C1 segment of cervical spinal cord (tissue), 14 donors: Measurements from ENCODE around the gene TUBB.

Experiments
- DNase-seq, 14 donors: peaks; one replicate each; lab custom pipeline; 2025; lab: John Stamatoyannopoulos, UW

The TUBB gene

GRCh38 chr6:30687659-30688431, 32.3 kb upstream of the TUBB start:
- peak in 1 of 14 donors; percentile 68 for DNase-seq

- no peak for DNase-seq
Measured at GRCh38 chr6:30688569-30688968, 31.6 kb upstream of the TUBB start.

GRCh38 chr6:30689022-30689865, 30.9 kb upstream of the TUBB start:
- DNase-seq: no peak

- DNase-seq: no peak
Measured at GRCh38 chr6:30689985-30690384, 30.2 kb upstream of the TUBB start.

GRCh38 chr6:30690403-30691207, 29.5 kb upstream of the TUBB start, which contains the start of gene NRM:
TSS of gene NRM (minus strand) at chr6:30690984. CDS start at chr6:30690974, 10 bp downstream.
- DNase-seq: peak in 12 of 14 donors; percentile 48 to 94 (median 76)

GRCh38 chr6:30691208-30691847, 28.8 kb upstream of the TUBB start:
- DNase-seq: no peak

GRCh38 chr6:30696432-30696831, 23.7 kb upstream of the TUBB start:
- no peak for DNase-seq

GRCh38 chr6:30700340-30700739, 19.8 kb upstream of the TUBB start:
- peak in 1 of 14 donors; percentile 8 for DNase-seq

GRCh38 chr6:30703011-30703410, 17.1 kb upstream of the TUBB start:
- no peak for DNase-seq

- no peak for DNase-seq
Measured at GRCh38 chr6:30703821-30704220, 16.3 kb upstream of the TUBB start.

- no peak for DNase-seq
Measured at GRCh38 chr6:30705620-30706019, 14.5 kb upstream of the TUBB start.

- DNase-seq: no peak
Measured at GRCh38 chr6:30707281-30707850, 12.8 kb upstream of the TUBB start.

GRCh38 chr6:30709101-30709868, 10.9 kb upstream of the TUBB start:
- no peak for DNase-seq

- no peak for DNase-seq
Measured at GRCh38 chr6:30711758-30712380, 8.3 kb upstream of the TUBB start.

GRCh38 chr6:30712441-30712945, 7.7 kb upstream of the TUBB start:
- no peak for DNase-seq

GRCh38 chr6:30714263-30714662, 5.9 kb upstream of the TUBB start:
- DNase-seq: no peak

- DNase-seq: no peak
Measured at GRCh38 chr6:30716879-30717128, 3.3 kb upstream of the TUBB start.

GRCh38 chr6:30717129-30717844, 2.9 kb upstream of the TUBB start, which contains the start of gene MDC1:
TSS of gene MDC1 (minus strand) at chr6:30717281. CDS start at chr6:30715175, 2,106 bp downstream.
- peak; percentile 88 to 100 (median 98) for DNase-seq
